Peyer's patch (tissue), 4 donors: ENCODE measurements around the gene RUNX1.

Experiments used
- POLR2A ChIP-seq, 2 donors: fragments of 450-650 bp; IDR thresholded peaks; one replicate each; pipeline ENCODE4 v1.5.1; 2017; ENCODE audit warnings: antibody characterized with exemption in 2 of 2, mild to moderate bottlenecking in 2 of 2, moderate library complexity in 2 of 2
- TF ChIP-seq, protein P1 (sequence below), 6 experiments: fragments of 450-650 bp in 4 of 6; fragments of 200-600 bp in 2 of 6; sonication (generic) in 1 of 6; IDR thresholded peaks; one replicate each; pipeline ENCODE4 v1.5.1; 2017 to 2019; ENCODE audit warnings: antibody characterized with exemption in 6 of 6, mild to moderate bottlenecking in 3 of 6, moderate library complexity in 1 of 6

DNA sequence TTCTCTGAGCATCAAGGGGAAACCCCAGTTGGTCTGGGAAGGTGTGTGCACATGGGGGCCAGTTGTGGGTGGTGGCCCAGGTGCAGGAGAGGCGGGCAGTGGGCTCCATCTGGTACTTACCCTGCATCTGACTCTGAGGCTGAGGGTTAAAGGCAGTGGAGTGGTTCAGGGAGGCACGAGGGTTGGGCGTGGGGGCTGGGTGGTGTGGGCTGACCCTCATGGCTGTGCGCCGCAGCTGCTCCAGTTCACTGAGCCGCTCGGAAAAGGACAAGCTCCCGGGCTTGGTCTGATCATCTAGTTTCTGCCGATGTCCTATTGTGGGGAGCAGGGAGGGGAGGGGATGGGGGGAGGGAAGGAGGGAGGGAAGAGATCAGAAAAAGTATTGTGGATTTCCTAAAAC is 214.8 kb downstream of the RUNX1 start:
- TF ChIP-seq, protein P1, sequence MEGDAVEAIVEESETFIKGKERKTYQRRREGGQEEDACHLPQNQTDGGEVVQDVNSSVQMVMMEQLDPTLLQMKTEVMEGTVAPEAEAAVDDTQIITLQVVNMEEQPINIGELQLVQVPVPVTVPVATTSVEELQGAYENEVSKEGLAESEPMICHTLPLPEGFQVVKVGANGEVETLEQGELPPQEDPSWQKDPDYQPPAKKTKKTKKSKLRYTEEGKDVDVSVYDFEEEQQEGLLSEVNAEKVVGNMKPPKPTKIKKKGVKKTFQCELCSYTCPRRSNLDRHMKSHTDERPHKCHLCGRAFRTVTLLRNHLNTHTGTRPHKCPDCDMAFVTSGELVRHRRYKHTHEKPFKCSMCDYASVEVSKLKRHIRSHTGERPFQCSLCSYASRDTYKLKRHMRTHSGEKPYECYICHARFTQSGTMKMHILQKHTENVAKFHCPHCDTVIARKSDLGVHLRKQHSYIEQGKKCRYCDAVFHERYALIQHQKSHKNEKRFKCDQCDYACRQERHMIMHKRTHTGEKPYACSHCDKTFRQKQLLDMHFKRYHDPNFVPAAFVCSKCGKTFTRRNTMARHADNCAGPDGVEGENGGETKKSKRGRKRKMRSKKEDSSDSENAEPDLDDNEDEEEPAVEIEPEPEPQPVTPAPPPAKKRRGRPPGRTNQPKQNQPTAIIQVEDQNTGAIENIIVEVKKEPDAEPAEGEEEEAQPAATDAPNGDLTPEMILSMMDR (IDR thresholded peaks at IDR 0.05) = no peak
- no peak for TF ChIP-seq POLR2A (IDR thresholded peaks at IDR 0.05)
